Glomerular visceral epithelial cell (primary cell): Measurements from ENCODE around the gene SLC45A1.
"Not testable (repeated sequence)": the region's sequence is repeated elsewhere in the genome, so short reads cannot be mapped to it uniquely, and the experiment has no call there.

Source experiments
- DNase-seq: peaks from one replicate; pipeline ENCODE4 v3.0.0-alpha.2; 2016; ENCODE audit errors: extremely low spot score

The SLC45A1 gene

DNA sequence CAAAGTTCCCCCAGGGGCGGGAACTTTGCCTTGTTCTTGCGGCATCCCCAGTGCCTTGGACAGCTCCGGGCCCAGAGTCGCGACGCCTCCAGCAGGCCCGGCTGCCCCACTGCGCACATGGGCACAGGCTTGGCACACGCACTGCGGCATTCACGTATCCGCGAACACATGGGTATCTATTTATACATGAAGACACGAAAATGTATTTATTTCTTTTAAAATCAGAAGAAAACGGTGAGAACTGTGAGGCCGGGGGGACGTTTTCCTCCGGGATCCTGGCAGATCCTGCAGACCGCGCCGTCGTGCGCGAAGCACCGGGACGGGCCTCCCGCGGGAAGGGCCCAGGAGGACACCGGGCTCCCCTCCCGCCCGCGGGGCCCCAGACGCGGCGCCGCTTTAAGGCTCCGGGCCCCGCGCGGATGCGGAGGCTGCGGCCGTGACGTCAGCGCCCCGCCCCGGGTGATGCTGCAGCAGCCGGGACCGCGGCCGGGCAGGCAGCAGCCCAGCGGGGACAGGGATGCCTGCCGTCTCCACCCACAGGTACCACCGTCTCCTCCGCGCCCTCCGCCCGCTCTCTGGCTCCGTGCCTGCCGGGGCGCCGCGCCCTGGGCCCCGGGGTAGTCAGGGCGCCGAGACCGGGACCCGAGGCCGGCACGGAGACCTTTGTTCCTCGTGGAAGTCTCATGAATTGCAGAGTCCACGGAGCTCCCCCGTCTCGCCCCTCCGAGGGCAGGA is at the start of gene SLC45A1:
SLC45A1 (plus strand) TSS at position 468 of the 735 bp plus-strand sequence. CDS start 6,216 bp downstream, outside the sequence.
- DNase-seq = peak; percentile 57

DNA sequence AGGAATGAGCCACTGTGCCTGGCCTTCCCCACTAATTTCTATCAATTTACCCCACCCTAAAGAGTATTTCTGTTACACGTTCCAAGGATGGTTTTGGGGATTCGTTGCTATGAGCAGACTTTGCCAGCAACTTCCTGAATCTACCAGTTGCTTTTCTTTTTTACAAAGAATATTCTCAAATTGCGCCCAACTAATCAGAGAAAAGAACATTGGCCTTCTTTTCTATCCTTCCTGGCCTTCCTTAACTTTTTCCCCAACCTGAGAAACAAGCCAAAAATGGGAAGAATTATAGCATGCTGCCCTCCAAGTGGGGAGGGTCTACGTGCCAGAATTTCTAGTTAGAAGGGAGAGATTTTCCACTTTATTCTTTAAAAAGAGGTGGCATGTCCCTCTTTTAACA is 44.9 kb upstream of the SLC45A1 start:
- DNase-seq = no peak

DNA sequence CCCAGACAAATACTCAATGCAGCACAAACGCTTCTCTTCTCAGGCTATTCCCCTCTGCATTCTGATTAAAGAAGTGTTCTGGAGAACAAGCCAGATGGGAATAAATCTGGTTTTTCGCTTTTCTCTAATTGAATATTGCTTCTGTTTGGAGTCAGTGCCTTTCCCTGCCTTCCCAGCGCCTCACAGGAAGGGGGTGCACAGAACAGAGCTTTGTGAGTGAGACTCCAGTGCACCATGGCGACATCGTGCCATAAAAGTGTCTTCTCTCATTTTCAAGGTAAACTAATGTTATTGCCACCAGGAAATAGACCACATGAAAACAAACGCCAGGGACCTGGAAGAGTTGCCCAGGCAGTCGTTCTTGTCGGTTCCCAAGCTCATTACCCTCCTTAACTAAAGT is 43.6 kb upstream of the SLC45A1 start:
- DNase-seq = no peak

DNA sequence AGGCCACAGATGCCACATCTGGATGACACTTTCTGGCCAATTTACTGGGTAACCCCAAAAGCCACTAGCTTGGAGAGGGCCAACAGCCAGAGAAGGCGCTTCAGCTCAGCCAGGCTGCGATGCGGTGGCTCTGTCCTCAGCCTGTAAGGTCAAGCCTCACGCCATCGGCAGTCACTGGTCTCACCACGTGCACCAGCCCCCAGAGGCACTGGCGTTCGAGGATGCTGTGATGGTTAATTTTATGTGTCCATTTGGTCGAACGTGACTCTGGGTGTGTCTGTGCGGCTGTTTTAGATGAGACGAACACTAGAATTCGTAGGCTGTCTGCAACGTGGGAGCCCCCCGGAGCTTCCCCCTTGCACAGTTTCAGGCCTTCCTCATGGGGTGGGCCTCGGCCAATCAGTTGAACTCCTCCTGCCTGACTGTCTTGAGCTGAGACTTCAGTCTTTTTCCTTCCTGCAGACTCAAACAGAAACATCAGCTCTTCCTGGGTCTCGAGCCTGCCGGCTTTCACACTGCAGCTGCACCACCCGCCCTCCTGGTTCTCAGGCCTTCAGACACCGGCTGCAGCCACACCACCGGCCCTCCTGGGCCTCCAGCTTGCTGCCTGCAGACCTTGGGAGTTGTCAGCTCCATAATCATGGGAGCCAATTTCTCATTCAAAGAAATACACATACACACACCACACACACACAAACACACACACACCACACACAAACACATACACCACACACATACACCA is 41.6 kb upstream of the SLC45A1 start:
- no peak for DNase-seq

DNA sequence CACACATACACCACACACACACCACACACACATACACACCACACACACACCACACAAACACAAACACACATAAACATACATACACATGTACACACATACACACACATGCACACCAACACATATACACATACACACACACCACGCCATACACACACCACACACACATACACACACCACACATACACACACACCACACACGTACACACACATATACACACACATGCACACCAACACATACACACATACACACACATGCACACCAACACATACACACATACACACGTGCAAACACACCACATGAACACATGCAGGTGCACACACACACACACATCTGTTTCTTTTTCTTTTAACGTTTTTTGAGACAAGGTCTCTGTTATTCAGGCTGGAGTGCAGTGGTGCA is 41.0 kb upstream of the SLC45A1 start:
- no peak for DNase-seq

DNA sequence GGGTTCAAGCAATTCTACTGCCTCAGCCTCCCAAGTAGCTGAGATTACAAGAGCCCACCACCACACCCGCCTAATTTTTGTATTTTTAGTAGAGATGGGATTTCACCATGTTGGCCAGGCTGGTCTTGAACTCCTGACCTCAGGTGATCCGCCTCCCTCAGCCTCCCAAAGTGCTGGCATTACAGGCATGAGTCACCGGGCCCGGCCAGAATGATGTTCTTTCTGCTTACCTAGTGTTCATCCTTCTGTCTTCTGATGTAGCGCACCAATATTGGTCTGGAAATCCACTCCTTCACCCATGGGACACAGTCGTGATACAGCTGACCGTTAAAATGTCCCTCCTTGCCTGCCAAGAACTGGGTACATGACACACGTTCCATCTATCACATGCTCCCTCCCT is 39.2 kb upstream of the SLC45A1 start:
- DNase-seq = not testable (repeated sequence)

DNA sequence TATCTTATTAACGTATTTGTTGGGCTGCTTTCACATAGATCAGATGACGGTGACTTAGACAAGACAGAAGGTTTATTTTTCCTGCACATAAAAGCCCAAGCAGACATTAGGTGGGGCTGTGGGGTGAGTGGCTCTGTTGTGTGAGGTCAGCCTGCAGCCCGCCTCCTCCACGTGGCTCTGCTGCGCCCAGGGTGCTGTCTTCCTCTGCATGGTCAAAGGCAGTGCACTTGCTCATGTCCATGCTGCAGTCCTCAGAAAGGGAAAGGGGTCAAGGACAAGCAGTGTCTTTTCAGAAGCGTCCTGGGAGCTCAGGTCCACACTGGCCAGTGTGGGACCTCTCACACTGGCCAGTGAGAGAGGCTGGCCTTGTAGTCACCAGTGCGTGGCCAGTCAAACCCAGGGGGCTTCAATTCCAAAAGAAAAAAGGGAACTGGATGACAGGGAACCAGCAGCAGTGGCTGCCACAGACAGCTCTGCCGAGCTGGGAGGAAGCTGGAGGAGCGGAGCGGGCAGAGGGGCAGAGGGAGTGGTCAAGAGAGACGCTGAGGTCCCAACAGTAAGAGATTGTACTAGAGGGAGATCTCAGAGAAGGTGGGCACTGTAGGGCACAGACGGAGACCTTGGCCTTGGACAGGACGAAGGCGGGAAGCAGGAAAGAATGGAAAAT is 35.9 kb upstream of the SLC45A1 start:
- DNase-seq = no peak

DNA sequence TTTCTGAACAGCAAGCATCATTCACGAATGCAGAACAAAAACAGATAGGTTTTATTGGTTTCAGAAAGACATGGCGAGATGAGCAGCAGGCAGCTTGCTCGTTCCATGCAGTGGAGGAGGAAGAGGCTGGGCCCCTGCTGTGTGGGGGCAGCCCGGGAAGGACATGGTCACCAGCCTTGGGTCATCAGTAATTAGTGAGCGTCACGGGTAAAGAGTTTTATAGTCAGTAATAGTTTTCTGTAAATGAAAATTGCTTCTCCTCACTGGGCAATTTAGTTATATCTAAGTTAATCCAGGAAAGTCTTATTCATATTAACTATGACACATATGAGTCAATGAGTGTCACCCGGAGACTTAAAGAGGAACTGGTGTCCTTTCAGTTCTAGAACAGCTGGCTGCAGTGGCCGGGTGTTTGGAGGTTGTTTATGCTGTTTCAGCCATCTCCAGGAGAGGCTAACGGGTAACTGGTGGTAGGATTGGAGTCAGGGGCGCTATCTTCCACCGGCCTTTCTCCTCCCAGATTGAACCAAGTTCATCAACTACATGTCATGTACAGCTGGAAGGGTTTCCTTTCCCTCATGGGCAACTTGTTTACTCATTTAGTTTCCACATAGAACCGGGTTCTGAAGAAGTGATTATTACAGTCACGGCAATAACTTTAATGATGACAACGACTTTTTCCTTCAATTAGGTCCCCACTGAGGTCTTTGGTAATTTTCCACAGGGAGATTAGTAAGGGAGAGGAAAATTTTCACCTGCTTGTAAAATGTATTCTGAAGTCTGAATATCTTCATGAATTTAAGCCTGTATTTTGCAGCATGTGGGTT is 34.6 kb upstream of the SLC45A1 start:
- no peak for DNase-seq

DNA sequence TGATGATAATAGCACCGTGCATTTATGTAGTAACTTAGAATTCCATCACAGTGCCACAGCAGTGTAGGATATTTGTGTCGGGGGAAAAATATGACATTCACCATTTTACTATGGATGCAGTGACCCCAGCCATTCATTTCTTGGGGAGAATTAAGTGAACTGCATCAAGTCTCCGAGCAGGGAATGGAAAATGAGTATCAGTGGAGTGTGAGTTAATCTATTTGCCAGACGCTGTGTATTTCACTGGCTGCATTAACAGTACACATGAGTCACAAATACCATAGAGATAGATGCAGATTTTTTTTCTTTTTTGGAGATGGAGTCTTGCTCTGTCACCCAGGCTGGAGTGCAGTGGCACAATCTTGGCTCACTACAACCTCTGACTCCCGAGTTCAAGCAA is 33.8 kb upstream of the SLC45A1 start:
- no peak for DNase-seq

DNA sequence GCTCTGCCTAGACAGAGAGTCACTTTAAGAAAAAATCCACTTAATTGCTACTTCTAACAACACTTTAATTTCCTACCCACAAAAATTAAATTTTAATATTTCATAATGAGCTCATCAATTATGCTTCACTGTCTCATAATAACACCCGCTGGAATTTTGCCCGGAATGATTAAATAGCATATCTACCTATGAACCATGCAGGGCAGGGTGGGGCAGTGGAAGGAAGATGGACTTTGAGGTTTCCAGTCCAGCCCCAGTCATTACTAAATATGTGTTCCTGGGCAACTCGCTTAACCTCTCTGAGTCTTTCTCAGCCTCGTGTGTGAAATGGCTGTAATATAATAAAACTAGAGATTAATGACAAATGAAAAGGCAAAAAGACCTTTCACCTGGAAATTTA is 32.8 kb upstream of the SLC45A1 start:
- no peak for DNase-seq

DNA sequence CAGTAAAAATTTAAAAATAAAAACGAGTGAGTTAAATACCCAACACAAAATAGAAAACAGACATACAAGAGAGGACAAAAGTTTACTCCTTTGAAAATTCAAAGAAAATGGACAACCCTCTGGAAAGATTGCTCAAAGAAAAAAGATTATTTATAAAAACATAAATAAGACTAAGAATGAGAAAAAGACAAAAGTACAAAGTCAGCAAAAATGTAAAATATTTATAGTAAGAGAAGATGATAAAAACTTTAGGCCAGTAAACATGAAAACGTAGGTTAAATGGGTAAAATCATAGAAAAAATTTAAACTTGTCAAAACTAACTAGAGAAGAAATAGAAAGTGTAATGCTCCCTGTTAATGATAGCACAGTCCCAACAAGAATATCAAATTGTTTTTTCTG is 31.9 kb upstream of the SLC45A1 start:
- no peak for DNase-seq

DNA sequence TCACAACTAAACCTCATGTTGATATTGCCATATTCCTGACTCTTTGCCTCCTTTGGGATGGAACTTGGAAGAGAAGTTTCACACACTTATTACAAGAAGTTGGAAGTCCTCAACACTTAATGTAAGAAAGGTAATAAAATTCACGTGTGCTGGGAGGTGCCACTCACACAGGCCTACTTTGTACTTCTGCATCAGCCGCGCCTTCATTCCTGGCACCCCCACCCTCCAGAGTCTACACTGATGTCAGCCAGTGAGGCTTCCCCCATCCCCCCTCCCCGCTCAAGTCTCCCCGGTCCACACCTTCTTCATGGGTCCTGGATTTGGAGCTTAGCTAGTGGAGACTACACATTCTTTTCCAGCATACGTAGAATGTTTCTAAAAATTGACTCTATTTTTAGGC is 24.8 kb upstream of the SLC45A1 start:
- no peak for DNase-seq

DNA sequence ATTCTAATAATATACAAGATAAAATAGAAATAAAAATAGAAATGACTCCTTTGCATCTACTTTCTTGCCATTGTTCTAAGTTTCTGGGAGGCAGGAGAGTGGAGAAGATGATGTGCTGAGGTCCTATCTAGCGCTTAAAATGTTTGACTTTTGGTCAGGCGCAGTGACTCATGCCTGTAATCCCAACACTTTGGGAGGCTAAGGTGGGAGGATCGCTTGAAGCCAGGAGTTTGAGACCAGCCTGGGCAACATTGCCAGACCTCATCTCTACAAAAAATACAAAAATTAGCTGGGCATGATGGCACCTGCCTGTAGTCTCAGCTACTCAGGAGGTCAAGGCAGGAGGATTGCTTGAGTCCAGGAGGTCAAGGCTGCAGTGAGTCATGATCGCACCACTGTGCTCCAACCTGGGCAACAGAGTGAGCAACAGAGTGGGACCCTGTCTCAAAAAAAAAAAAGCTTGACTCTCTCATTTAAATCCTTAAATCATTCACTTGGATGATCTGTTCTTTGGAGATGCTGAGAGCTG is 24.2 kb upstream of the SLC45A1 start:
- DNase-seq = no peak

DNA sequence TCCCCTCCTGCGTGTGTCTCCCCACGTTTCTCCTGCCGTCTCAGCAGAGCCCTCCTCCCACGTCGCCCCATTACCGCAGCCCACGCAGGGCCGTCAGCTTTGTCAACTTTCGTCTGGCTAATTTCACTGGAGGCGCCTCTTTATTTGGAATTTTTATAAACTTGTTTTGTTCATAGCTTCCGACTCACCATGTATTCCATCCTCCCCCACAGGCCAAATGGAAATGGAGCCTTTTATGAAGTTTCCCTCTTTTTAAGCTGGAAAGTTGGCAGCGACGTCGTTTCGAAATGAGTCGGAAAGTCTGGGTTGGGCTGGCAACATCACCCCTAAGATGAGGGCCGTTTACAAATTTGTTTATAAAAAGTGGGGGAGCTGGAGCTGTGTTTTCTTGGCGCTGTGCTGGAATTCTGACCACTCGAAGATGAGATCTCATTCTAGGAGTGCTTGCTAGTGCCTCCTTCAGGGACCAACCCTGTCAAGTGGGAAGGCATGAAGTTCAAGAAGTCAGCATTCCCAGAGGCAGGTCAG is 23.7 kb upstream of the SLC45A1 start:
- no peak for DNase-seq

DNA sequence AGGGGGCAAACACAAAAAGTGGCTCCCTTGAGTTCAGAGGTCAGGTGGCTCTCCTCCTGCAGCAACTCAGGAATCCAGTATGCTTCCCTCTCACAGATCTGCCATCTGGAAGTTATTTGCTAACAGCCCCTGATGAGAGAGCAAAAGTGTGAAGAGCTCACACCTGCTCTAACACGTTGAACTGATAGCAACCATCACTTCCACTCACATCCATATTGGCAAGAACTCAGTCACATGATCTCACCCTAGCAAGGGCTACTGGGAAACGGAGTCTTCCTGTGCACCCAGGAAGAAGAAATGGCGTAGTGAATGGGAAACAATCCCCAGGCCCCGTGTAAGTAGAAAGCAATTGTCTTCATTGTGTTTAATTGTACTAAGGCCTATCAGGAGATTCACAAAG is 20.7 kb upstream of the SLC45A1 start:
- no peak for DNase-seq

DNA sequence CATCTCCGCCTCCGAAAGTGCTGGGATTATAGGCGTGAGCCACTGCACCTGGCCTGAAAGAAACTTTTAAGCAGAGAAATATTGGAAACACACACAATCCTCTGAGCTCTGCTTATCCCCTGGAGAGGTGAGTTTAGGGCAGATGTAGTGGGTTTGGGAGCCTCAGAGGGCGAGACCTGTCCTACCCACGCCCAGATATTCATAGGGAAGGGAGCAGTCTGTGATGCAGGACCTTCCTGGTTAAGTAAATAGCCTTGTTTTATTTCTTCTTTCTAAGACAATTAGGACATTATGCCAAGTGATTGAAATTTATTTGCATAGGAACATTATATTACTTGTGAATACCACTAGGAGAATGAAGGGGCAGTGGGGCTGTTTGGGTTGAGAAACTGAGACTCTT is 18.0 kb upstream of the SLC45A1 start:
- no peak for DNase-seq

DNA sequence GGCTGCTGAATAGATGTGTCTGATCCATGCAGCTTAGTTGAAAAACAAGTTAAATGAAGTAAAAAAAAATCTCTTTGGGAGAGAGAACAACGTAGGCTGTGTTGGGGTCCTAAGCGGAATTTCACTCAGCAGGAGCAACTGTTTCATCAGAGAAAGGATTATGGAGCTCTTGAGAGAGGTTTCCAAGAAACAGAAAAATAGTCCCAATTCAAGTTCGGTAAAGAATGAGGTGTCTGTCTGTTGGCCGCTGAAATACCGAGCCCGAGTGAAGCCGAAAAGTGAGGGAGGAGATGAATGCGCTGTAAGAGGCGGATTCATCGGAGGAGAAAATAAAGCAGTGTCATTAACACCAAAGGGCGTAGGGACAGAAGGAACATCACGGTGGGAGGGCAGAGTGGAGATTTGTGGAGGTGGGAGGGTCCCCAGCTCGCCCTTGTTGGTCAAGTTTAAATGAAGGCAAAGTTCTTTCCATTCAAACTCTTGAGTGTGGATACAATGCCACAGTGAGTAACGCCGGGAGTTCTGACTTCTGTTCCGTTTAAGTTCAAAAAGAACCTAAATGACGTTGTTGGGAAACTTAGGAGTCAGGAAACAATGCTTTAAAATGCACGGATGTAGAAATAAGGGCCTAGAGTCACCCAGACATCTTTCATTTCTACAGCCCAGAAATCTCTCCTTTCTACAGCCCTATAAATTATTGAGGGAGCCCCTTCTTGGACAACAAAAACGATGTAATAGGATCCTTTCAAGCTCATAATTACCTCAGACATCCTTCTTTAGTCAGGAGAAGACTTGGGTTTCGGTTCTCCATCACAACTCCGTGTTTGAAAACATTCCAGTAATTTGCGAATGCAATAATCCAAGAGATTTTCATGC is 15.6 kb upstream of the SLC45A1 start:
- no peak for DNase-seq

DNA sequence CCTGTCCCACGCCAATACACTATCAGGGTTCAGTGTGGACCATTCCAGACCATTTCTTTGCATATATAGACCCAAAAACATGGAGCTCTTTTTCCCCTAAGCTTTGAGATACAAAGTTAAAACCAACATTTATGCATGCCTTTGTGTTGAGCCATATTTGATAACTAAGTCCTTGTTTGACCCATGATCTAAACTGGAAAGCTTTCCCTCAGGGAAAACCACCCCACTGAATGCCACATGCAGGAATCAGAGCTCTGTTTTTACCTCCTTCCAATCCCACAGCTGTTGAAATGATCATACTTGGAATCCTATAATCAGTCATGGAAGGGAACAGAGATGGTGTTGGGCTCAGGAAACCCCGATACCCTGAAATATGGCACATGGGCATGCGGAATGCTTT is 14.8 kb upstream of the SLC45A1 start:
- no peak for DNase-seq

DNA sequence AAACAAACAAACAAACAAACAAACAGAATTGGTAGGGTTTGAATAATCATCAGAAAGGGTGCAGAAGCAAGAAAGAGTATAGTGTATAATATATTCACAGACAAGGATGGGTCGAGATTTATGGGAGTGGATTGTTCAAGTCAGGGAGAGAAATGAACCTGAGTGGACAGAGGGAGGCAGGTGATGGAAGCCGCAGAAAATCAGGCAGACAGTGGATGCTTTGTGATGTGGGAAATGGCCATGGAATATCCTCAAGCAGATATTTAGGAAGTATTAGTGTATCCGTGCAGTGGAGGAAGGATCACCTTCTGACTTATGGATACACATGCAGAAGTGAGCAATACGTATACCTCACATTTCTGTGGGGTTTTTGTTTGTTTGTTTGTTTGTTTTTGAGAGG is 14.0 kb upstream of the SLC45A1 start:
- DNase-seq = no peak

DNA sequence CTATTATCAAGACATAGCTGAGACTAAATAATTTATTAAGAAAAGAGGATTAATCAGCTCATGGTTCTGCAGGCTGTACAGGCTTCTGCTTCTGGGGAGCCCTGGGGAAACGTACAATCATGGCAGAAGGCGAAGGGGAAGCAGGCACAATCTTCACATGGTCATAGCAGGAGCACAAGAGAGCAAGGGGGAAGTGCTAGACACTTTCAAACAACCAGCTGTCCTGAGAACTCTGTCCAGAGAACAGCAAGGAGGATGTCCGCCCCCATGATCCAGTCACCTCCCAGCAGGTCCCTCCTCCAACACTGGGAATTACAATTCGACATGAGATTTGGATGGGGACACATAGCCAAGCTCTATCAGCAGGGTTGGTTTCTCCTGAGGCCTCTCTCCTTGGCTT is 10.3 kb upstream of the SLC45A1 start:
- no peak for DNase-seq
